HepG2 (cell line): Measurements from ENCODE around the gene TUBA4B. TPM values are rescaled to one million over a fixed set of nuclear protein-coding genes. Genes with fewer than 3 reads are reported as not detected.

ENCODE experiments used
- BHLHE40 ChIP-seq: IDR thresholded peaks from 2 replicates; pipeline ENCODE4 v1.6.1; 2011; ENCODE audit warnings: low read length, improper control_type of control experiment
- CREBL2 ChIP-seq: sonication (generic); formaldehyde crosslinking; IDR thresholded peaks from 2 replicates; pipeline ENCODE4 v1.8.1; 2023; ENCODE audit warnings: missing genetic modification reagents, mild to moderate bottlenecking, borderline replicate concordance
- DMAP1 ChIP-seq: IDR thresholded peaks from 2 replicates; pipeline ENCODE4 v1.6.1; 2016
- ERF ChIP-seq: IDR thresholded peaks from 2 replicates; pipeline ENCODE4 v1.6.1; 2018; ENCODE audit warnings: missing biosample characterization, missing genetic modification reagents
- HMG20A ChIP-seq: IDR thresholded peaks from 2 replicates; pipeline ENCODE4 v1.6.1; 2016; ENCODE audit warnings: borderline replicate concordance
- HNRNPH1 ChIP-seq: fragments of 200-400 bp; formaldehyde crosslinking; optimal IDR thresholded peaks from 2 replicates; pipeline ENCODE3; 2017; ENCODE audit warnings: mild to moderate bottlenecking, low read depth, low read length
- MAX ChIP-seq: IDR thresholded peaks from 2 replicates; pipeline ENCODE4 v1.6.1; 2012; ENCODE audit warnings: inconsistent platforms
- MEIS1 ChIP-seq: sonication (generic); formaldehyde crosslinking; IDR thresholded peaks from 2 replicates; pipeline ENCODE4 v1.9.0; 2021; ENCODE audit warnings: mild to moderate bottlenecking, missing genetic modification reagents, moderate library complexity, borderline replicate concordance
- NFIB ChIP-seq: sonication (generic); formaldehyde crosslinking; IDR thresholded peaks from 2 replicates; pipeline ENCODE4 v1.9.0; 2021; ENCODE audit warnings: missing genetic modification reagents, mild to moderate bottlenecking, borderline replicate concordance
- NR2F6 ChIP-seq, 2 experiments: IDR thresholded peaks; 2 replicates each; pipeline ENCODE4 v1.6.1; 2016; ENCODE audit warnings: antibody characterized with exemption in 1 of 2, mild to moderate bottlenecking in 1 of 2
- ZBTB14 ChIP-seq: sonication (generic); formaldehyde crosslinking; IDR thresholded peaks from 2 replicates; pipeline ENCODE4 v1.4.0; 2020; ENCODE audit warnings: missing genetic modification reagents
- ZBTB49 ChIP-seq: sonication (generic); formaldehyde crosslinking; IDR thresholded peaks from 2 replicates; pipeline ENCODE4 v1.4.0; 2020; ENCODE audit warnings: missing genetic modification reagents, borderline replicate concordance
- ZMYM2 ChIP-seq: sonication (generic); formaldehyde crosslinking; IDR thresholded peaks from 2 replicates; pipeline ENCODE4 v1.8.0; 2022; ENCODE audit warnings: mild to moderate bottlenecking, missing genetic modification reagents
- ZNF234 ChIP-seq: sonication (generic); formaldehyde crosslinking; conservative IDR thresholded peaks from 2 replicates; pipeline ENCODE4 v1.5.1; 2020; ENCODE audit warnings: mild to moderate bottlenecking, missing genetic modification reagents
- ZNF382 ChIP-seq: sonication (generic); formaldehyde crosslinking; IDR thresholded peaks from 2 replicates; pipeline ENCODE4 v1.5.0; 2020; ENCODE audit warnings: missing genetic modification reagents, mild to moderate bottlenecking, borderline replicate concordance
- ZNF605 ChIP-seq: sonication (generic); formaldehyde crosslinking; IDR thresholded peaks from 2 replicates; pipeline ENCODE4 v1.8.0; 2022; ENCODE audit warnings: mild to moderate bottlenecking, missing genetic modification reagents
- ZNF670 ChIP-seq: sonication (generic); formaldehyde crosslinking; IDR thresholded peaks from 2 replicates; pipeline ENCODE4 v1.8.0; 2022; ENCODE audit warnings: mild to moderate bottlenecking, missing genetic modification reagents, borderline replicate concordance
- ZNF672 ChIP-seq: sonication (generic); formaldehyde crosslinking; IDR thresholded peaks from 2 replicates; pipeline ENCODE4 v1.8.1; 2022; ENCODE audit warnings: missing genetic modification reagents
- ZNF724P ChIP-seq: sonication (generic); formaldehyde crosslinking; IDR thresholded peaks from 2 replicates; pipeline ENCODE4 v1.8.0; 2022; ENCODE audit warnings: missing genetic modification reagents, borderline replicate concordance
- ZNF749 ChIP-seq: sonication (generic); formaldehyde crosslinking; IDR thresholded peaks from 2 replicates; pipeline ENCODE4 v1.8.0; 2022; ENCODE audit warnings: mild to moderate bottlenecking, missing genetic modification reagents, moderate library complexity, borderline replicate concordance
- polyA plus RNA-seq, 8 experiments: library from polyadenylated mRNA; depleted of rRNA in 3 of 8; stranded (reverse) in 7 of 8; unstranded in 1 of 8; fragments of >200 nt; fragmentation: Illumina TruSeq in 4 of 8; extraction: Trizol in 4 of 8; gene quantifications; 2 replicates each; pipeline versions ENCODE4 v1.2.1 to v1.2.3, GENCODE V29; 2011 to 2016; ENCODE audit warnings: low read depth in 4 of 8, missing spikeins in 1 of 8, mixed read lengths in 1 of 8; ENCODE audit not compliant: insufficient read depth in 1 of 8
- total RNA-seq, 5 experiments: library from RNA; depleted of rRNA; stranded (reverse); fragments of >200 nt; fragmentation: Illumina TruSeq; extraction: Trizol; gene quantifications; 2 replicates each; pipeline ENCODE4 v1.2.3, GENCODE V29; 2016; ENCODE audit warnings: low read depth in 1 of 5
- TF ChIP-seq, protein P1 (sequence below): sonication (generic); formaldehyde crosslinking; IDR thresholded peaks from 2 replicates; pipeline ENCODE4 v1.4.0; 2020; ENCODE audit warnings: mild to moderate bottlenecking, missing genetic modification reagents

Gene TUBA4B
- total and polyA plus RNA-seq, 2 of the 13 experiments (the other 11 are each of a cell fraction or from before 2014, with no cell fraction given) = 0.18 to 0.22 TPM

DNA sequence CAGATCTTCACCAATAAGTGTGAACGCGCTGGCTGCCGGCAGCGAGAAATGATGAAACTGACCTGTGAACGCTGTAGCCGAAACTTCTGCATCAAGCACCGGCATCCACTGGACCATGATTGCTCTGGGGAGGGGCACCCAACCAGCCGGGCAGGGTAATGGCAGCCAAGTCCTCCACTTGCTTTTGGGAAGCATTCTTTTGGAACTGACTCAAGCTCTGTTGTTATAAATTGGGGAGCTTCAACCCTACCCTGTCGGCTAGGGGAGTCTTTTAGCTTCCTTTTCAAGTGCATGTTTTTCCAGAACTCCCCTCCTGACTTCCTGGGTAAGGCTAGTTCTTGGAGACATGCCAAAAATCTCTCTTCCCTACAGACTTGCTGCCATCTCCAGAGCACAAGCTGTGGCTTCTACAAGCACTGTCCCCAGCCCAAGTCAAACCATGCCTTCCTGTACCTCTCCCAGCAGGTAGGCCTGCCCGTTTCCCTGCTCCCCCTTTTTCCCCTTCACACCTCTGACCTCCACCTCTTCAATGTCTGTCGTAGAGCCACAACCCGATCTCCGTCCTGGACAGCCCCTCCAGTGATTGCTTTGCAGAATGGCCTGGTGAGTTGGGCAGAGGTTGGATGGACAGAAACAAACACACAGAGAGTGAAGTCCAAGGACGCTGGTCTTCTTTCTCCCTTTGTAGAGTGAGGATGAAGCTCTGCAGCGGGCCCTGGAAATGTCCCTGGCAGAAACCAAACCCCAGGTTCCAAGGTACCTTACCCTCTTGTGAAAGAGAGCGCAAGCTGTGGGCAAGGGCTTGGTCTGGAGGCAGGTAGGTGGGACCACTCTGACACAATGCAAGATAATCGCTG lies 44.9 kb upstream of the TUBA4B start (continued):
- 0 out of 2 replicates have a peak, but pooled peaks have one; percentile 33 for TF ChIP-seq MEIS1 (CRISPR knock-in tag)
- peak; percentile 75 for TF ChIP-seq HNRNPH1
- TF ChIP-seq NFIB (CRISPR knock-in tag) = no peak
- peak; percentile 78; the same call in 1 of the 2 replicates for TF ChIP-seq HMG20A (CRISPR knock-in tag)
- no peak; the same call in 1 of the 2 replicates for TF ChIP-seq DMAP1 (CRISPR knock-in tag)
- no peak; the same call in 1 of the 2 replicates for TF ChIP-seq ZBTB14 (CRISPR knock-in tag)
- no peak; the same call in 1 of the 2 replicates for TF ChIP-seq ZNF605
- no peak for TF ChIP-seq ZNF672 (CRISPR knock-in tag)
- TF ChIP-seq ZNF724P (CRISPR knock-in tag) = no peak
- TF ChIP-seq ZNF749 (CRISPR knock-in tag) = peak; percentile 23; the same call in 1 of the 2 replicates
- TF ChIP-seq BHLHE40 = no peak; the same call in 1 of the 2 replicates
- TF ChIP-seq ZNF670 = no peak
- peak; percentile 52; the same call in 1 of the 2 replicates for TF ChIP-seq MAX
- TF ChIP-seq ZNF382 (CRISPR knock-in tag) = no peak
- 0 out of 2 replicates have a peak, but pooled peaks have one; percentile 15 for TF ChIP-seq ZMYM2 (CRISPR knock-in tag)
- TF ChIP-seq, protein P1, sequence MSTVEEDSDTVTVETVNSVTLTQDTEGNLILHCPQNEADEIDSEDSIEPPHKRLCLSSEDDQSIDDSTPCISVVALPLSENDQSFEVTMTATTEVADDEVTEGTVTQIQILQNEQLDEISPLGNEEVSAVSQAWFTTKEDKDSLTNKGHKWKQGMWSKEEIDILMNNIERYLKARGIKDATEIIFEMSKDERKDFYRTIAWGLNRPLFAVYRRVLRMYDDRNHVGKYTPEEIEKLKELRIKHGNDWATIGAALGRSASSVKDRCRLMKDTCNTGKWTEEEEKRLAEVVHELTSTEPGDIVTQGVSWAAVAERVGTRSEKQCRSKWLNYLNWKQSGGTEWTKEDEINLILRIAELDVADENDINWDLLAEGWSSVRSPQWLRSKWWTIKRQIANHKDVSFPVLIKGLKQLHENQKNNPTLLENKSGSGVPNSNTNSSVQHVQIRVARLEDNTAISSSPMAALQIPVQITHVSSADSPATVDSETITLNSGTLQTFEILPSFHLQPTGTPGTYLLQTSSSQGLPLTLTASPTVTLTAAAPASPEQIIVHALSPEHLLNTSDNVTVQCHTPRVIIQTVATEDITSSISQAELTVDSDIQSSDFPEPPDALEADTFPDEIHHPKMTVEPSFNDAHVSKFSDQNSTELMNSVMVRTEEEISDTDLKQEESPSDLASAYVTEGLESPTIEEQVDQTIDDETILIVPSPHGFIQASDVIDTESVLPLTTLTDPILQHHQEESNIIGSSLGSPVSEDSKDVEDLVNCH (CRISPR knock-in tag) = no peak
- no peak for TF ChIP-seq ZNF234
- 0 out of 2 replicates have a peak, but pooled peaks have one; percentile 40 for TF ChIP-seq CREBL2
- peak; percentile 76 for TF ChIP-seq NR2F6 (IDR thresholded peaks at IDR 0.05)
- peak; percentile 86; the same call in 1 of the 2 replicates for TF ChIP-seq NR2F6 (CRISPR knock-in tag; IDR thresholded peaks at IDR 0.05)
- no peak for TF ChIP-seq ZBTB49
- peak; percentile 65; the same call in 1 of the 2 replicates for TF ChIP-seq ERF (CRISPR knock-in tag)
